ENCODE results near the gene MYBPHL.

Gene MYBPHL

GRCh38 chr1:109306832-109307273, at the start of gene MYBPHL:
Gene MYBPHL, minus strand, starts transcription at chr1:109307011. Its CDS starts 20 bp downstream, at chr1:109306991.
- DNase-seq (ENCODE audit: low spot score): no peak

- no peak for DNase-seq (ENCODE audit: low spot score)
Observed at GRCh38 chr1:109356505-109356904, 49.7 kb upstream of the MYBPHL start.

GRCh38 chr1:109354929-109355328, 48.1 kb upstream of the MYBPHL start:
- DNase-seq (ENCODE audit: low spot score): no peak

GRCh38 chr1:109351457-109351856, 44.6 kb upstream of the MYBPHL start:
- no peak for DNase-seq (ENCODE audit: low spot score)

- DNase-seq (ENCODE audit: low spot score): no peak
Observed at GRCh38 chr1:109350655-109351054, 43.8 kb upstream of the MYBPHL start.

GRCh38 chr1:109350182-109350581, 43.4 kb upstream of the MYBPHL start:
- no peak for DNase-seq (ENCODE audit: low spot score)

- DNase-seq (ENCODE audit: low spot score): no peak
Observed at GRCh38 chr1:109347511-109347910, 40.7 kb upstream of the MYBPHL start.

GRCh38 chr1:109341944-109342930, 35.4 kb upstream of the MYBPHL start:
- no peak for DNase-seq (ENCODE audit: low spot score)

- no peak for DNase-seq (ENCODE audit: low spot score)
Observed at GRCh38 chr1:109338608-109339007, 31.8 kb upstream of the MYBPHL start.

GRCh38 chr1:109338091-109338490, 31.3 kb upstream of the MYBPHL start:
- DNase-seq (ENCODE audit: low spot score): no peak

- DNase-seq (ENCODE audit: low spot score): no peak
Observed at GRCh38 chr1:109335091-109335490, 28.3 kb upstream of the MYBPHL start.

GRCh38 chr1:109331113-109331512, 24.3 kb upstream of the MYBPHL start:
- no peak for DNase-seq (ENCODE audit: low spot score)

- no peak for DNase-seq (ENCODE audit: low spot score)
Observed at GRCh38 chr1:109327285-109327684, 20.5 kb upstream of the MYBPHL start.

- DNase-seq (ENCODE audit: low spot score): no peak
Observed at GRCh38 chr1:109322974-109323373, 16.2 kb upstream of the MYBPHL start.

GRCh38 chr1:109319114-109319513, 12.3 kb upstream of the MYBPHL start:
- DNase-seq (ENCODE audit: low spot score): no peak

- no peak for DNase-seq (ENCODE audit: low spot score)
Observed at GRCh38 chr1:109316506-109316905, 9.7 kb upstream of the MYBPHL start.

GRCh38 chr1:109315288-109315687, 8.5 kb upstream of the MYBPHL start:
- no peak for DNase-seq (ENCODE audit: low spot score)

GRCh38 chr1:109314795-109315194, 8.0 kb upstream of the MYBPHL start:
- DNase-seq (ENCODE audit: low spot score): no peak

- no peak for DNase-seq (ENCODE audit: low spot score)
Observed at GRCh38 chr1:109312978-109313775, 6.4 kb upstream of the MYBPHL start.

- DNase-seq (ENCODE audit: low spot score): no peak
Observed at GRCh38 chr1:109312246-109312645, 5.4 kb upstream of the MYBPHL start.

GRCh38 chr1:109309347-109309746, 2.5 kb upstream of the MYBPHL start:
- DNase-seq (ENCODE audit: low spot score): no peak

- DNase-seq (ENCODE audit: low spot score): no peak
Observed at GRCh38 chr1:109307274-109308021, 637 bp upstream of the MYBPHL start.

Measured in HuH-7 (cell line).